GM12892 (cell line): ENCODE data around the gene OPN3.

Experiments
- POLR2A ChIP-seq: IDR thresholded peaks from 2 replicates; pipeline ENCODE4 v1.6.1; 2011; ENCODE audit warnings: low read depth, low read length, control low read depth
- POLR2AphosphoS5 ChIP-seq: IDR thresholded peaks from 2 replicates; pipeline ENCODE4 v1.6.1; 2011; ENCODE audit warnings: low read depth, low read length, control low read depth

GRCh38 chr1:241598249-241598648 is 41.9 kb downstream of the OPN3 start:
- TF ChIP-seq POLR2A (no peak), POLR2AphosphoS5 (no peak)
